Measurements from ENCODE around the gene INPP5A. TPM values are rescaled to one million over a fixed set of nuclear protein-coding genes. Genes with fewer than 3 reads are reported as not detected.
A peak's percentile ranks its signal among the peaks of the same experiment; 100 is the strongest.

The INPP5A gene
- polyA plus RNA-seq, 6 donors from 2014 or later: 1.3 to 6.7 (median 2.1) TPM

- no peak overlapping the region for H3K4me3 Mint-ChIP-seq
- H3K9me3 Mint-ChIP-seq: no peaks in the 10 kb centered on the region
- H3K4me1 Mint-ChIP-seq: no peaks in the 10 kb centered on the region
- peaks cover 0 to 12% of the 10 kb centered on the region in 2 donors for H3K36me3 Mint-ChIP-seq
- ATAC-seq (ENCODE audit: low read depth in 2 of 2) (no peak), DNase-seq (no peak)
- no peaks in the 10 kb centered on the region for H3K27me3 Mint-ChIP-seq
- H3K27ac Mint-ChIP-seq: peak overlapping the region in 1 of 6 donors; percentile 39
These were observed 211.8 kb downstream of the INPP5A start for GRCh38 chr10:132749371-132749795.

GRCh38 chr10:132750936-132751335, 213.3 kb downstream of the INPP5A start:
- peaks cover 5 to 27% of the 10 kb centered on the region in 2 donors for H3K36me3 Mint-ChIP-seq
- peaks cover 0 to 5% (median 0%) of the 10 kb centered on the region in 3 donors for H3K4me1 Mint-ChIP-seq
- H3K27me3 Mint-ChIP-seq: no peaks in the 10 kb centered on the region
- peaks cover 0 to 8% (median 0%) of the 10 kb centered on the region in 7 donors for H3K9me3 Mint-ChIP-seq
- H3K4me3 Mint-ChIP-seq: no peak overlapping the region
- ATAC-seq (ENCODE audit: low read depth in 2 of 2) (no peak), DNase-seq (no peak)
- H3K27ac Mint-ChIP-seq: no peak overlapping the region

GRCh38 chr10:132752378-132752777, 214.8 kb downstream of the INPP5A start:
- H3K27me3 Mint-ChIP-seq: no peaks in the 10 kb centered on the region
- DNase-seq: no peak
- peaks cover 0 to 5% (median 0%) of the 10 kb centered on the region in 3 donors for H3K4me1 Mint-ChIP-seq
- no peak for ATAC-seq (ENCODE audit: low read depth in 2 of 2)
- peaks cover 0 to 8% (median 0%) of the 10 kb centered on the region in 7 donors for H3K9me3 Mint-ChIP-seq
- no peak overlapping the region for H3K4me3 Mint-ChIP-seq
- H3K36me3 Mint-ChIP-seq: peaks cover 12 to 34% of the 10 kb centered on the region in 2 donors
- no peak overlapping the region for H3K27ac Mint-ChIP-seq

- H3K4me3 Mint-ChIP-seq: no peak overlapping the region
- ATAC-seq (ENCODE audit: low read depth in 2 of 2) (no peak), DNase-seq (no peak)
- no peaks in the 10 kb centered on the region for H3K27me3 Mint-ChIP-seq
- peaks cover 12 to 34% of the 10 kb centered on the region in 2 donors for H3K36me3 Mint-ChIP-seq
- H3K27ac Mint-ChIP-seq: no peak overlapping the region
- peaks cover 0 to 5% (median 0%) of the 10 kb centered on the region in 3 donors for H3K4me1 Mint-ChIP-seq
- H3K9me3 Mint-ChIP-seq: peaks cover 0 to 8% (median 0%) of the 10 kb centered on the region in 7 donors
These were observed 215.4 kb downstream of the INPP5A start for GRCh38 chr10:132752961-132753360.

- Mint-ChIP-seq H3K4me1 (peaks cover 0 to 5% (median 0%) of the 10 kb centered on the region in 3 donors), H3K9me3 (peaks cover 0 to 8% (median 0%) of the 10 kb centered on the region in 7 donors), H3K36me3 (peaks cover 12 to 34% of the 10 kb centered on the region in 2 donors), H3K27me3 (no peaks in the 10 kb centered on the region), H3K27ac (no peak overlapping the region), H3K4me3 (no peak overlapping the region)
- ATAC-seq (ENCODE audit: low read depth in 2 of 2): no peak
- DNase-seq: no peak
These were observed 216.0 kb downstream of the INPP5A start for GRCh38 chr10:132753596-132753995.

- Mint-ChIP-seq H3K27me3 (no peaks in the 10 kb centered on the region), H3K9me3 (peaks cover 0 to 8% (median 0%) of the 10 kb centered on the region in 7 donors), H3K4me3 (no peak overlapping the region), H3K36me3 (peaks cover 12 to 34% of the 10 kb centered on the region in 2 donors), H3K4me1 (peaks cover 0 to 5% (median 0%) of the 10 kb centered on the region in 3 donors), H3K27ac (no peak overlapping the region)
- no peak for ATAC-seq (ENCODE audit: low read depth in 2 of 2)
- DNase-seq: no peak
These were observed 216.5 kb downstream of the INPP5A start for GRCh38 chr10:132754071-132754470.

- H3K4me1 Mint-ChIP-seq: peaks cover 0 to 5% (median 0%) of the 10 kb centered on the region in 3 donors
- DNase-seq: no peak
- peaks cover 0 to 8% (median 0%) of the 10 kb centered on the region in 7 donors for H3K9me3 Mint-ChIP-seq
- no peaks in the 10 kb centered on the region for H3K27me3 Mint-ChIP-seq
- peaks cover 12 to 27% of the 10 kb centered on the region in 2 donors for H3K36me3 Mint-ChIP-seq
- peak overlapping the region in 1 of 8 donors; percentile 43 for H3K4me3 Mint-ChIP-seq
- H3K27ac Mint-ChIP-seq: no peak overlapping the region
- no peak for ATAC-seq (ENCODE audit: low read depth in 2 of 2)
These were observed 217.7 kb downstream of the INPP5A start for GRCh38 chr10:132755166-132755711.

GRCh38 chr10:132756591-132756990, 219.0 kb downstream of the INPP5A start:
- Mint-ChIP-seq H3K9me3 (peaks cover 0 to 8% (median 1%) of the 10 kb centered on the region in 7 donors), H3K27me3 (no peaks in the 10 kb centered on the region), H3K4me1 (peaks cover 0 to 5% (median 0%) of the 10 kb centered on the region in 3 donors), H3K27ac (no peak overlapping the region), H3K36me3 (peaks cover 12 to 27% of the 10 kb centered on the region in 2 donors), H3K4me3 (no peak overlapping the region)
- no peak for DNase-seq
- ATAC-seq (ENCODE audit: low read depth in 2 of 2): no peak

- H3K9me3 Mint-ChIP-seq: peaks cover 0 to 8% (median 1%) of the 10 kb centered on the region in 7 donors
- peaks cover 12 to 32% of the 10 kb centered on the region in 2 donors for H3K36me3 Mint-ChIP-seq
- peaks cover 0 to 5% (median 0%) of the 10 kb centered on the region in 3 donors for H3K4me1 Mint-ChIP-seq
- no peak for ATAC-seq (ENCODE audit: low read depth in 2 of 2)
- H3K27me3 Mint-ChIP-seq: no peaks in the 10 kb centered on the region
- H3K4me3 Mint-ChIP-seq: no peak overlapping the region
- no peak overlapping the region for H3K27ac Mint-ChIP-seq
- DNase-seq: no peak
These were observed 219.6 kb downstream of the INPP5A start for GRCh38 chr10:132757171-132757570.

GRCh38 chr10:132758865-132759264, 221.3 kb downstream of the INPP5A start:
- H3K27me3 Mint-ChIP-seq: no peaks in the 10 kb centered on the region
- peaks cover 0 to 5% (median 0%) of the 10 kb centered on the region in 3 donors for H3K4me1 Mint-ChIP-seq
- ATAC-seq (ENCODE audit: low read depth in 2 of 2) (no peak), DNase-seq (no peak)
- peaks cover 0 to 8% (median 1%) of the 10 kb centered on the region in 7 donors for H3K9me3 Mint-ChIP-seq
- peaks cover 12 to 36% of the 10 kb centered on the region in 2 donors for H3K36me3 Mint-ChIP-seq
- no peak overlapping the region for H3K4me3 Mint-ChIP-seq
- no peak overlapping the region for H3K27ac Mint-ChIP-seq

GRCh38 chr10:132761395-132762060, 223.9 kb downstream of the INPP5A start:
- Mint-ChIP-seq H3K4me3 (no peak overlapping the region), H3K27ac (peak overlapping the region in 2 of 6 donors; percentile 74 to 76), H3K4me1 (peaks cover 0 to 8% (median 3%) of the 10 kb centered on the region in 3 donors), H3K9me3 (peaks cover 0 to 4% (median 0%) of the 10 kb centered on the region in 7 donors), H3K27me3 (no peaks in the 10 kb centered on the region), H3K36me3 (peaks cover 4 to 25% of the 10 kb centered on the region in 2 donors)
- DNase-seq (no peak), ATAC-seq (ENCODE audit: low read depth in 2 of 2) (no peak)

GRCh38 chr10:132762267-132762666, 224.7 kb downstream of the INPP5A start:
- peaks cover 2 to 27% of the 10 kb centered on the region in 2 donors for H3K36me3 Mint-ChIP-seq
- no peaks in the 10 kb centered on the region for H3K27me3 Mint-ChIP-seq
- H3K27ac Mint-ChIP-seq: no peak overlapping the region
- DNase-seq (no peak), ATAC-seq (ENCODE audit: low read depth in 2 of 2) (no peak)
- no peak overlapping the region for H3K4me3 Mint-ChIP-seq
- peaks cover 0 to 10% (median 5%) of the 10 kb centered on the region in 3 donors for H3K4me1 Mint-ChIP-seq
- H3K9me3 Mint-ChIP-seq: peaks cover 0 to 4% (median 0%) of the 10 kb centered on the region in 7 donors

GRCh38 chr10:132763545-132763944, 226.0 kb downstream of the INPP5A start:
- Mint-ChIP-seq H3K4me3 (no peak overlapping the region), H3K27ac (no peak overlapping the region), H3K4me1 (peaks cover 0 to 10% (median 5%) of the 10 kb centered on the region in 3 donors), H3K9me3 (peaks cover 0 to 3% (median 0%) of the 10 kb centered on the region in 7 donors), H3K27me3 (no peaks in the 10 kb centered on the region), H3K36me3 (peaks cover 0 to 29% of the 10 kb centered on the region in 2 donors)
- DNase-seq (no peak), ATAC-seq (ENCODE audit: low read depth in 2 of 2) (no peak)

- Mint-ChIP-seq H3K36me3 (peaks cover 0 to 34% of the 10 kb centered on the region in 2 donors), H3K27me3 (no peaks in the 10 kb centered on the region), H3K9me3 (peaks cover 0 to 3% (median 0%) of the 10 kb centered on the region in 7 donors), H3K27ac (no peak overlapping the region), H3K4me3 (no peak overlapping the region), H3K4me1 (peaks cover 0 to 10% (median 5%) of the 10 kb centered on the region in 3 donors)
- DNase-seq: no peak
- ATAC-seq (ENCODE audit: low read depth in 2 of 2): no peak
These were observed 226.5 kb downstream of the INPP5A start for GRCh38 chr10:132764108-132764507.
